ENCODE measurements around the gene SLC25A45. TPM values are rescaled to one million over a fixed set of nuclear protein-coding genes. Genes with fewer than 3 reads are reported as not detected.
"Not testable (repeated sequence)": the region's sequence is repeated elsewhere in the genome, so short reads cannot be mapped to it uniquely, and the experiment has no call there.

The SLC25A45 gene
- total RNA-seq, 2 experiments from 2014 or later = 24.5 to 28.2 TPM

GRCh38 chr11:65354265-65355012 is 28.0 kb downstream of the SLC25A45 start, which contains the start of gene TIGD3:
TSS of gene TIGD3 (plus strand) at chr11:65354751. CDS start at chr11:65355809, 1,058 bp downstream.
- Mint-ChIP-seq H3K27ac (peak within 1 kb of the TSS; percentile 72), H3K4me3 (peak within 1 kb of the TSS; percentile 77), H3K36me3 (ENCODE audit: low read depth) (peaks cover 22% of the 10 kb centered on the region), H3K27me3 (ENCODE audit: low read depth) (peaks cover 5% of the 10 kb centered on the region), H3K9me3 (ENCODE audit: insufficient read depth) (no peaks in the 10 kb centered on the region), H3K4me1 (ENCODE audit: low read depth) (peaks cover 24% of the 10 kb centered on the region)
- POLR2A ChIA-PET = interaction anchor here (1.0 to 1.1 kb wide), 3 partner anchors 68 to 148 kb away, joined by 3 to 6 read pairs (median 4); partner anchors contain the start of gene NEAT1
- DNase-seq (peak; percentile 99), ATAC-seq (peak; percentile 98)
- CTCF ChIA-PET = interaction anchor here (1.0 to 1.2 kb wide), 2 partner anchors 39 to 129 kb away, joined by 3 to 4 read pairs; partner anchors contain the start of gene CDC42EP2

GRCh38 chr11:65353900-65354264 is 28.6 kb downstream of the SLC25A45 start:
- H3K9me3 Mint-ChIP-seq (ENCODE audit: insufficient read depth) = no peaks in the 10 kb centered on the region
- peaks cover 5% of the 10 kb centered on the region for H3K27me3 Mint-ChIP-seq (ENCODE audit: low read depth)
- DNase-seq (no peak), ATAC-seq (no peak)
- ChIA-PET CTCF (interaction anchor here (1.0 to 2.3 kb wide), 3 partner anchors 24 to 128 kb away, joined by 3 to 7 read pairs (median 4); partner anchors contain the start of gene CDC42EP2), POLR2A (interaction anchor here (1.0 to 1.1 kb wide), 3 partner anchors 69 to 148 kb away, joined by 3 to 6 read pairs (median 4); partner anchors contain the start of gene NEAT1)
- peak overlapping the region; percentile 7 for H3K4me3 Mint-ChIP-seq
- H3K36me3 Mint-ChIP-seq (ENCODE audit: low read depth) = peaks cover 26% of the 10 kb centered on the region
- peaks cover 24% of the 10 kb centered on the region for H3K4me1 Mint-ChIP-seq (ENCODE audit: low read depth)
- no peak overlapping the region for H3K27ac Mint-ChIP-seq

- Mint-ChIP-seq H3K27me3 (ENCODE audit: low read depth) (peaks cover 5% of the 10 kb centered on the region), H3K4me3 (peak overlapping the region; percentile 7), H3K9me3 (ENCODE audit: insufficient read depth) (no peaks in the 10 kb centered on the region), H3K27ac (no peak overlapping the region), H3K4me1 (ENCODE audit: low read depth) (peaks cover 24% of the 10 kb centered on the region), H3K36me3 (ENCODE audit: low read depth) (peaks cover 31% of the 10 kb centered on the region)
- ChIA-PET POLR2A (interaction anchor here (1.0 to 1.1 kb wide), 2 partner anchors 69 to 147 kb away, joined by 3 to 6 read pairs; partner anchors contain the start of gene NEAT1), CTCF (interaction anchor here (0.7 to 4.5 kb wide), 5 partner anchors 14 to 128 kb away, joined by 3 to 18 read pairs (median 7); partner anchors contain the start of genes CDC42EP2 and DPF2)
- ATAC-seq (no peak), DNase-seq (no peak)
Observed at GRCh38 chr11:65353376-65353775, 29.1 kb downstream of the SLC25A45 start.

- H3K27ac Mint-ChIP-seq = no peak overlapping the region
Observed at GRCh38 chr11:65352783-65353182, 29.7 kb downstream of the SLC25A45 start.

GRCh38 chr11:65351511-65351910 is 30.9 kb downstream of the SLC25A45 start:
- POLR2A ChIA-PET = interaction anchor here (0.6 to 1.2 kb wide), 3 partner anchors 89 to 147 kb away, joined by 3 read pairs; partner anchors contain the start of genes MALAT1 and POLA2

More at GRCh38 chr11:65352783-65353182, 29.7 kb downstream of the SLC25A45 start:
- POLR2A ChIA-PET = no interaction called here
- H3K4me3 Mint-ChIP-seq = no peak overlapping the region
- H3K36me3 Mint-ChIP-seq (ENCODE audit: low read depth) = peaks cover 34% of the 10 kb centered on the region
- H3K9me3 Mint-ChIP-seq (ENCODE audit: insufficient read depth) = no peaks in the 10 kb centered on the region
- no peaks in the 10 kb centered on the region for H3K27me3 Mint-ChIP-seq (ENCODE audit: low read depth)
- no peak for ATAC-seq
- H3K4me1 Mint-ChIP-seq (ENCODE audit: low read depth) = peaks cover 19% of the 10 kb centered on the region
- no peak for DNase-seq
- CTCF ChIA-PET = interaction anchor here (0.7 to 4.5 kb wide), 5 partner anchors 13 to 127 kb away, joined by 3 to 18 read pairs (median 7); partner anchors contain the start of genes CDC42EP2 and DPF2

GRCh38 chr11:65341856-65342255 is 40.6 kb downstream of the SLC25A45 start:
- ChIA-PET CTCF (interaction anchor here (0.8 to 3.0 kb wide), 3 partner anchors 8 to 12 kb away, joined by 3 to 12 read pairs (median 3); partner anchors contain the start of gene DPF2), POLR2A (no interaction called here)
- Mint-ChIP-seq H3K36me3 (ENCODE audit: low read depth) (peaks cover 48% of the 10 kb centered on the region), H3K4me3 (no peak overlapping the region), H3K4me1 (ENCODE audit: low read depth) (peaks cover 18% of the 10 kb centered on the region), H3K27ac (no peak overlapping the region), H3K27me3 (ENCODE audit: low read depth) (no peaks in the 10 kb centered on the region), H3K9me3 (ENCODE audit: insufficient read depth) (no peaks in the 10 kb centered on the region)
- ATAC-seq = no peak
- DNase-seq = no peak

More at GRCh38 chr11:65351511-65351910, 30.9 kb downstream of the SLC25A45 start:
- CTCF ChIA-PET = interaction anchor here (1.0 to 4.5 kb wide), 7 partner anchors 10 to 36 kb away, joined by 3 to 18 read pairs (median 7); partner anchors contain the start of genes CDC42EP2 and DPF2
- peaks cover 19% of the 10 kb centered on the region for H3K4me1 Mint-ChIP-seq (ENCODE audit: low read depth)
- ATAC-seq = no peak
- peaks cover 37% of the 10 kb centered on the region for H3K36me3 Mint-ChIP-seq (ENCODE audit: low read depth)
- no peak overlapping the region for H3K4me3 Mint-ChIP-seq
- H3K27me3 Mint-ChIP-seq (ENCODE audit: low read depth) = no peaks in the 10 kb centered on the region
- no peaks in the 10 kb centered on the region for H3K9me3 Mint-ChIP-seq (ENCODE audit: insufficient read depth)
- no peak overlapping the region for H3K27ac Mint-ChIP-seq
- no peak for DNase-seq

GRCh38 chr11:65340226-65340625 is 42.2 kb downstream of the SLC25A45 start:
- Mint-ChIP-seq H3K4me3 (no peak overlapping the region), H3K27me3 (ENCODE audit: low read depth) (no peaks in the 10 kb centered on the region)

GRCh38 chr11:65338676-65339075 is 43.8 kb downstream of the SLC25A45 start:
- no peak overlapping the region for H3K27ac Mint-ChIP-seq

More at GRCh38 chr11:65340226-65340625, 42.2 kb downstream of the SLC25A45 start:
- POLR2A ChIA-PET = no interaction called here
- H3K36me3 Mint-ChIP-seq (ENCODE audit: low read depth) = peaks cover 42% of the 10 kb centered on the region
- H3K4me1 Mint-ChIP-seq (ENCODE audit: low read depth) = peaks cover 24% of the 10 kb centered on the region
- CTCF ChIA-PET = interaction anchor here (0.8 to 2.7 kb wide), 4 partner anchors 13 to 65 kb away, joined by 3 to 14 read pairs (median 4); partner anchors contain the start of gene CDC42EP2
- ATAC-seq (no peak), DNase-seq (no peak)
- H3K9me3 Mint-ChIP-seq (ENCODE audit: insufficient read depth) = no peaks in the 10 kb centered on the region
- no peak overlapping the region for H3K27ac Mint-ChIP-seq

GRCh38 chr11:65334696-65335295 is 47.6 kb downstream of the SLC25A45 start:
- Mint-ChIP-seq H3K27me3 (ENCODE audit: low read depth) (no peaks in the 10 kb centered on the region), H3K36me3 (ENCODE audit: low read depth) (peaks cover 23% of the 10 kb centered on the region), H3K27ac (peak overlapping the region; percentile 84), H3K4me3 (peak overlapping the region; percentile 85), H3K4me1 (ENCODE audit: low read depth) (peaks cover 38% of the 10 kb centered on the region), H3K9me3 (ENCODE audit: insufficient read depth) (no peaks in the 10 kb centered on the region)
- DNase-seq = no peak
- POLR2A ChIA-PET = interaction anchor here (0.6 to 1.8 kb wide), 7 partner anchors 9 to 167 kb away, joined by 3 to 5 read pairs (median 3); partner anchors contain the start of gene POLA2
- CTCF ChIA-PET = interaction anchor here (0.7 to 9.5 kb wide), 12 partner anchors 8 to 199 kb away, joined by 3 to 215 read pairs (median 3); partner anchors contain the start of genes CAPN1, CDC42EP2 and POLA2
- ATAC-seq = no peak

More at GRCh38 chr11:65338676-65339075, 43.8 kb downstream of the SLC25A45 start:
- ATAC-seq (no peak), DNase-seq (no peak)
- Mint-ChIP-seq H3K4me3 (no peak overlapping the region), H3K36me3 (ENCODE audit: low read depth) (peaks cover 37% of the 10 kb centered on the region), H3K4me1 (ENCODE audit: low read depth) (peaks cover 34% of the 10 kb centered on the region), H3K27me3 (ENCODE audit: low read depth) (no peaks in the 10 kb centered on the region), H3K9me3 (ENCODE audit: insufficient read depth) (no peaks in the 10 kb centered on the region)
- ChIA-PET CTCF (interaction anchor here (1.0 to 2.7 kb wide), 4 partner anchors 9 to 172 kb away, joined by 3 to 14 read pairs (median 6); partner anchors contain the start of gene CDC42EP2), POLR2A (interaction anchor here (0.9 kb wide), 1 partner anchor 9 kb away, joined by 4 read pairs; no protein-coding TSS in a partner anchor)

GRCh38 chr11:65332591-65332990 is 49.9 kb downstream of the SLC25A45 start:
- CTCF ChIA-PET = interaction anchor here (0.9 to 9.5 kb wide), 5 partner anchors 16 to 107 kb away, joined by 3 to 215 read pairs (median 43); partner anchors contain the start of gene CDC42EP2
- not testable (repeated sequence) for H3K27ac Mint-ChIP-seq; ATAC-seq; H3K4me3 Mint-ChIP-seq; H3K9me3 Mint-ChIP-seq (ENCODE audit: insufficient read depth); DNase-seq; H3K27me3 Mint-ChIP-seq (ENCODE audit: low read depth)
- peaks cover 16% of the 10 kb centered on the region for H3K36me3 Mint-ChIP-seq (ENCODE audit: low read depth)
- peaks cover 29% of the 10 kb centered on the region for H3K4me1 Mint-ChIP-seq (ENCODE audit: low read depth)
- POLR2A ChIA-PET = interaction anchor here (1.1 to 1.8 kb wide), 5 partner anchors 30 to 175 kb away, joined by 3 to 14 read pairs (median 6); partner anchors contain the start of genes MALAT1 and NEAT1

- ATAC-seq (no peak), DNase-seq (no peak)
- H3K4me3 Mint-ChIP-seq = no peak overlapping the region
- peaks cover 22% of the 10 kb centered on the region for H3K4me1 Mint-ChIP-seq (ENCODE audit: low read depth)
- no peaks in the 10 kb centered on the region for H3K9me3 Mint-ChIP-seq (ENCODE audit: insufficient read depth)
- peaks cover 1% of the 10 kb centered on the region for H3K27me3 Mint-ChIP-seq (ENCODE audit: low read depth)
- H3K27ac Mint-ChIP-seq = no peak overlapping the region
- ChIA-PET POLR2A (interaction anchor here (1.2 kb wide), 1 partner anchor 8 kb away, joined by 4 read pairs; no protein-coding TSS in a partner anchor), CTCF (interaction anchor here (0.7 to 9.5 kb wide), 51 partner anchors 8 to 483 kb away, joined by 3 to 215 read pairs (median 5); partner anchors contain the start of genes CDC42EP2, FAU, MRPL49 and PCNX3)
- peaks cover 12% of the 10 kb centered on the region for H3K36me3 Mint-ChIP-seq (ENCODE audit: low read depth)
Observed at GRCh38 chr11:65330544-65330943, 51.9 kb downstream of the SLC25A45 start.
